HEK293T (cell line): Measurements from ENCODE around the gene VNN1.

Experiments
- FOXA1 ChIP-seq: fragments of 450-650 bp; IDR thresholded peaks from 2 replicates; pipeline ENCODE4 v1.6.1; 2016; ENCODE audit warnings: mild to moderate bottlenecking
- FOXK2 ChIP-seq: fragments of 450-650 bp; IDR thresholded peaks from 2 replicates; pipeline ENCODE4 v1.6.1; 2016; ENCODE audit warnings: mild to moderate bottlenecking
- FOXM1 ChIP-seq: fragments of 450-650 bp; IDR thresholded peaks from 2 replicates; pipeline ENCODE4 v1.6.1; 2017; ENCODE audit warnings: mild to moderate bottlenecking, borderline replicate concordance
- NFRKB ChIP-seq: fragments of 450-650 bp; IDR thresholded peaks from 2 replicates; pipeline ENCODE4 v1.6.1; 2016; ENCODE audit warnings: mild to moderate bottlenecking, moderate library complexity
- SP1 ChIP-seq: fragments of 450-650 bp; IDR thresholded peaks from 2 replicates; pipeline ENCODE4 v1.6.1; 2017
- SUZ12 ChIP-seq: fragments of 450-650 bp; IDR thresholded peaks from 2 replicates; pipeline ENCODE4 v1.6.1; 2016; ENCODE audit warnings: mild to moderate bottlenecking
- TARDBP ChIP-seq: fragments of 450-650 bp; IDR thresholded peaks from 2 replicates; pipeline ENCODE4 v1.6.1; 2016

DNA sequence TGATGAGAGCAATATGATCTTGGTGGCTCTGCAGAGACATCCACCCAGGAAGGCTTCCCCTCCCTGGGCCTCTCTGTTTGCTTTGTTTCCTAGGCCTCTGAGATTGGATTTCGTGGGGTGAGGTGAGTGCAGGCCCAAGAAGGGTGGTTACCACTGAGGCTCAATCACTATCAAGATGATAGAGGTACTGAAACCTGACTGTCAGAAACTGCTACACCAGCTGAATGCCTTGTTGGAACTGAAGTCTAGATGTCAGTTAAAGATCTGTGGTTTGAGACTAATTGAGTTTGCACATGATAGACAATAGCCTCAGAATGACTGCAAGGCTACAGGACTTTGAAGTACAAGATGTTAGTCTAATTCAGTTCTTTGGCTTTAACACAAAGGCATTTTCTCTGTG lies 15.2 kb downstream of the VNN1 start:
- TF ChIP-seq SP1: no peak
- TF ChIP-seq FOXK2: no peak
- TF ChIP-seq NFRKB: no peak
- no peak for TF ChIP-seq TARDBP
- no peak for TF ChIP-seq SUZ12
- TF ChIP-seq FOXM1: no peak
- TF ChIP-seq FOXA1: no peak
